ENCODE measurements around the gene AK8.

AK8 gene

DNA sequence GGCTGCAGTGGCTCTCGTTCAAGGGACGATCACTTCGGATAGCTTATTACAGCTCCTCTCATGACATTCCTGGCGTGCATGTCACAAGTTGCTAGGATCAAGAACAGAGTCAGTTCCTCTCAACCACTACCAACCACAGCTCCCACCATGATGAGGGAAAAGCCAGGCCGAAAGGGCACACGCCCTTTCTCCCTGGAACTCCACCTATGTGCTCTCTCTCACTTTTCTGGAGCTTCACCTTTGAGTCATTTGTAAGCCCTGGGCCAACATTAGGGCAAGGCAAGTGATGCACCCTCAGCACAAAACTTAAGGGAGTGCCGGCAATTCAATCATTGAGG lies 2.2 kb upstream of the AK8 start:
- no peak overlapping the region for H3K27ac ChIP-seq
- no peak for TF ChIP-seq ZFX (IDR thresholded peaks at IDR 0.05; ENCODE audit: borderline replicate concordance)
- TF ChIP-seq, protein P1, sequence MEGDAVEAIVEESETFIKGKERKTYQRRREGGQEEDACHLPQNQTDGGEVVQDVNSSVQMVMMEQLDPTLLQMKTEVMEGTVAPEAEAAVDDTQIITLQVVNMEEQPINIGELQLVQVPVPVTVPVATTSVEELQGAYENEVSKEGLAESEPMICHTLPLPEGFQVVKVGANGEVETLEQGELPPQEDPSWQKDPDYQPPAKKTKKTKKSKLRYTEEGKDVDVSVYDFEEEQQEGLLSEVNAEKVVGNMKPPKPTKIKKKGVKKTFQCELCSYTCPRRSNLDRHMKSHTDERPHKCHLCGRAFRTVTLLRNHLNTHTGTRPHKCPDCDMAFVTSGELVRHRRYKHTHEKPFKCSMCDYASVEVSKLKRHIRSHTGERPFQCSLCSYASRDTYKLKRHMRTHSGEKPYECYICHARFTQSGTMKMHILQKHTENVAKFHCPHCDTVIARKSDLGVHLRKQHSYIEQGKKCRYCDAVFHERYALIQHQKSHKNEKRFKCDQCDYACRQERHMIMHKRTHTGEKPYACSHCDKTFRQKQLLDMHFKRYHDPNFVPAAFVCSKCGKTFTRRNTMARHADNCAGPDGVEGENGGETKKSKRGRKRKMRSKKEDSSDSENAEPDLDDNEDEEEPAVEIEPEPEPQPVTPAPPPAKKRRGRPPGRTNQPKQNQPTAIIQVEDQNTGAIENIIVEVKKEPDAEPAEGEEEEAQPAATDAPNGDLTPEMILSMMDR (IDR thresholded peaks at IDR 0.05) = no peak

DNA sequence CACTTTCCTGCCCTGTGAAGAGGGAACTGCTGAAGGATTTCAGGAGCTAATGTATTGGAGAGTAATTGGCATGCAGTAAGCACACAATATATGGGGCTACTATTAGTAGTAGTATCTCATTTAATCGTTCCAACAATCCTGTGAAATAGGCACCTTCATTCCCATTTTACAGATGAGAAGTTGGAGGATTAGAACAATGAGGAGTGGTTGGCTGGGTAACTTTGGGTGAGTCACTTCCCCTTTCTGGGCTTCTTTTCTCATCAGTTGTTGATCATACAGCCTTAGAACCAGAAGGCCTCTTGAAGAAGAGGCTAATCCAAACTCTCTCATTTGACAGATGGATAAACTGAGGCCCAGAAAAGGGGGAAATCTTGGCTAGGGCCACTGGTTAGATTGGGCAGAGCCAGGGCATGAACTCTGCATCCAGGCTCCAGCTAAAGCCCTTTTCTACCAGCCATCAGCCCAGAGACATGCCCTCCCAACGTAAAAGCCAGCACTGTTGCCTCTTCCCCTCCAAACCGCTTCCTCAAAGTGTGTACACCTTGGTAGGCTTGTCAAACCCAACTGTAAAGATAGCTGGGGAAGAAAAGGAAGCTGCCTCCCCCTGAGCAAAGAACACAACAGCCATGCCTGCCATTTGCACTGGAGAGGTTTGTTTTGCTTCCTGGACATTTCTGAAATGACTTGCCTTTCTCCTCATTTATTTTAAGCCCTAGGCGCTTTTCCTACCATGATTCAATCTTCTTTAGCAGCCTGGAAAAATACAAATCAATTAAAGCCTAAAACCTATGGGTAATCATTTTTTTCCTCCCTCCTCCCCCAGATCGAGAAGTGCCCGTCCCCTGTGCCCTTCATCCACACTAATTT lies 1.6 kb upstream of the AK8 start:
- TF ChIP-seq, protein P1 (IDR thresholded peaks at IDR 0.05) = no peak
- TF ChIP-seq ZFX (IDR thresholded peaks at IDR 0.05; ENCODE audit: borderline replicate concordance) = no peak
- H3K27ac ChIP-seq = no peak overlapping the region

DNA sequence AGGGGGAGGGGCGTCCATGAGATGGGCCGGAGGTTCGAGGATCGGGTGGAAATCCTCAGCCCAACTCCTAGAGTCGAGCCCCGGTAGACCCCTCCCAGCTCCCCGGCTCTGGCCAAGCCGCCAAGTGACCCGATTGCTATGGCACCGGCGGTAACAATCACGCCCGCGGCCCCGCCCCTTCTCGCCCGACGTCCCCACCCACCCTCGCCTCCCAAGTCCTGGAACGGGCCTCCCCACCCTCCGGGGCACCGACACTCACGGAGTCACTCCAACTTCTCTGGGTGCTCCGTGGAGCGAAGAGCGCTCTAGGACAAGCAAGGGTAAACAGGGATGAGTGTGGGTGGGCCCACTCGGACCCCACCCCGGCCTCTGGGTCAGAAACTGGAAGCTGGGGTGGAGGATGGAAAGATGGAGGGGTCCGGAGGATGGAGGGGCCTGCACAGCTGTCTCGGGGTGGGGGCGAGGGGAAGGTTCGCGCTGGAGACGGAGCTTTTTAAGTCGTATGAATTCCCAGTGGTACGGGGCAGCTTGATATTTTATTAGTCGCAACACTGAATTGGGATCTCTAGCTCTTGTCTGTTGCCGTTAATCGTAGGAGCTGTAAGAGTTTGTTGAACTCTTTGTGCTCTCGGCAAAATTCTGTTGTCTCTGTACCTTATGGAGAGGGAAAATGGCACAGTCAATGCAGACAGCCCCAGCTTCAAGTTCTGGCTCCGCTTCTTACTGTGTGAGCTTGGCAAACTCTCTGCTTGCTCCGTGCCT lies 792 bp upstream of the AK8 start, which contains the start of gene SPACA9:
TSS of gene SPACA9 (plus strand) at position 204 of the 762 bp plus-strand sequence. CDS start 5,050 bp downstream, outside the sequence.
- H3K27ac ChIP-seq = peak within 1 kb of the TSS; percentile 55
- TF ChIP-seq, protein P1 (IDR thresholded peaks at IDR 0.05) = no peak
- TF ChIP-seq ZFX (IDR thresholded peaks at IDR 0.05; ENCODE audit: borderline replicate concordance) = no peak

DNA sequence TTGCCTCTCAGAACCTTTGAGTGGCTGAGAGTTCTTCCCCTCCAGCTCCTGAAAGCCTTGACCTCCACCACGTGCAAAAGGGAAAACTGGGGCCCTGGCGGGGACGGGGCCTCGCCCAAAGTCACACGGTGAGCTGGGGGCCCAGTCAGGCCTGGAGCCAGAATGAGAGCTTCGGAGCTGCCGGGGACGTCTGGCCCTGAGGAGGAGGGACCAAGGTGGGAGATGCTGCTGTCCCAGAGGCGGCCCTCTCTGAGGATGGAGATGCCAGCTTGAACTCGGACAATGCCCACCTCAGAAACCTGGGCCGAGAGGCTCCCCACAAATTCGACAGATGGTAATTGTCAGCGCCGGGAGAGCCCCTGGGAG lies 643 bp downstream of the AK8 start:
- no peak overlapping the region for H3K27ac ChIP-seq
- TF ChIP-seq ZFX (IDR thresholded peaks at IDR 0.05; ENCODE audit: borderline replicate concordance) = no peak

DNA sequence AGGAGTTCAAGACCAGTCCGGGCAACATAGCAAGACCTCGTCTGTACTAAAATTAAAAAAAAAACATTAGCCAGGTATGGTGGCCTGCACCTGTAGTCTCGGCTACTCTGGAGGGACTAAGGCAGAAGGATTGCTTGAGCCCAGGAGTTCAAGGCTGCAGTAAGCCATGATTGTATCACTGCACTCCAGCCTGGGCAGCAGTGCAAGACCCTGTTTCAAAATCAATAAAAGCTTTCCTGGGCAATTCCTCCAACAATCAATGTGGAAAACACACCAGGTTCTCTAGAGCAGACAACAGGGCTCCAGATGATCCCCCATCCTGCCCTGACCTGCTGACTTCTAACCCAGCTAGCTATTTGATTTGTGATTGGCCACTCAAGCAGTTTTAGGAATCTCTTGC lies 1.2 kb downstream of the AK8 start:
- no peak overlapping the region for H3K27ac ChIP-seq
- TF ChIP-seq ZFX (IDR thresholded peaks at IDR 0.05; ENCODE audit: borderline replicate concordance) = no peak
- TF ChIP-seq, protein P1 (IDR thresholded peaks at IDR 0.05) = no peak

DNA sequence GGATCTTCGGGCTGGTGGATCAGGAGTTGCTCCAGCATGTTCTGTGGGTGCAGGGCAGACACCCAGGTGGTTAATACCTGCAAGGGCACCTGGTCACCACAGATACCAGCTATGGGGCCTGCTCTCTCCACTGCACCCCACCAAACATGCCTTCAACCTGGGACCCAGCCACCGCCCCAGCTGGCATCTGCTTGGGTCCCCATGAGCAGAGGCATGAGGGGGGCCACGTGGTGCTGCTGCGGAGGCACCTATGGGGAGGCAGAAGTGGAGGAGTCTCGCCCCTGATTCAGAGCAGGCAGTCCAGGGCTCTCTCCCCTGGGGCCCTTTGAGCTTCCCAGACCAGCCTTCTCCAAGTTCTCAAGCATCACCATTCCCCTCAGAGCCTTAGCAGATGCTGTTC lies 2.9 kb downstream of the AK8 start:
- TF ChIP-seq ZFX (IDR thresholded peaks at IDR 0.05; ENCODE audit: borderline replicate concordance) = no peak
- TF ChIP-seq, protein P1 (IDR thresholded peaks at IDR 0.05) = no peak
- no peak overlapping the region for H3K27ac ChIP-seq

DNA sequence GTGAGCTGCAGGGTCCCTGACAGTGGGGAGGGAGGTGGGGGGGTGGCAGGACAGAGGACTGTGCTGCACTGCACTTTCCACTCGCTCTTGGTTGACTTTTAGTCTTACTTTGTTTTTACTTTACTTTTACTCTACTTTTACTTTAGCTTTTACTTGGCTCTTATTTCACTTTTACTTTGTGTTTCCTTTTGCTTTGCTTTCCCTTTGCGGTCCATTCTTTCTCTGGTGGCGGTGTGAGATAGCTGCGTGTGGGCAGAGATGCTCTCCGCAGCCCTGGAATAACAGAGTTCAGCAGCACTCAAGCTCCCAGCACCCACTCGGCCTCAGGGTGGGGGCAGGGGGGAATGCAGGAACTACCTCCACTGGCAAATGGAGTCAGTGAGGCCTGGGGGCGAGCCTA lies 4.7 kb downstream of the AK8 start:
- H3K27ac ChIP-seq = no peak overlapping the region
- no peak for TF ChIP-seq ZFX (IDR thresholded peaks at IDR 0.05; ENCODE audit: borderline replicate concordance)
- TF ChIP-seq, protein P1 (IDR thresholded peaks at IDR 0.05) = no peak
